Activated CD4-positive, CD25-positive, alpha-beta regulatory T cell treated with anti-CD3 and anti-CD28 coated beads, Interleukin-2, amount 50 U/mL, for 24 hours (primary cell): ENCODE data around the gene AFF3.
"Not testable (repeated sequence)": the region's sequence is repeated elsewhere in the genome, so short reads cannot be mapped to it uniquely, and the experiment has no call there.

Experiments
- ATAC-seq, 2 donors: fragments of 150-1000 bp; cut with Tn5 transposase; one replicate each; pipeline ENCODE4 v1.10.0; 2021; ENCODE audit warnings: mild to moderate bottlenecking in 1 of 2, moderate library complexity in 1 of 2

AFF3 gene

GRCh38 chr2:99776206-99776905 lies 366.0 kb downstream of the AFF3 start:
- no peak for ATAC-seq

- no peak for ATAC-seq
Observed at GRCh38 chr2:99775585-99775984, 366.8 kb downstream of the AFF3 start.

GRCh38 chr2:99773642-99774041 lies 368.7 kb downstream of the AFF3 start:
- not testable (repeated sequence) for ATAC-seq

GRCh38 chr2:99772591-99773331 lies 369.6 kb downstream of the AFF3 start:
- ATAC-seq = no peak

- ATAC-seq = no peak
Observed at GRCh38 chr2:99771681-99772333, 370.6 kb downstream of the AFF3 start.

- ATAC-seq = no peak
Observed at GRCh38 chr2:99770876-99771275, 371.5 kb downstream of the AFF3 start.

GRCh38 chr2:99765731-99766318 lies 376.6 kb downstream of the AFF3 start:
- ATAC-seq = no peak

GRCh38 chr2:99763764-99764163 lies 378.6 kb downstream of the AFF3 start:
- ATAC-seq = no peak

GRCh38 chr2:99762714-99763113 lies 379.7 kb downstream of the AFF3 start:
- no peak for ATAC-seq

- ATAC-seq = no peak
Observed at GRCh38 chr2:99757611-99758114, 384.7 kb downstream of the AFF3 start.

GRCh38 chr2:99756059-99756458 lies 386.3 kb downstream of the AFF3 start:
- ATAC-seq = no peak

GRCh38 chr2:99754210-99754609 lies 388.2 kb downstream of the AFF3 start:
- ATAC-seq = no peak

- no peak for ATAC-seq
Observed at GRCh38 chr2:99753505-99753904, 388.9 kb downstream of the AFF3 start.

GRCh38 chr2:99748344-99748743 lies 394.0 kb downstream of the AFF3 start:
- ATAC-seq = no peak

GRCh38 chr2:99747842-99748241 lies 394.5 kb downstream of the AFF3 start:
- ATAC-seq = no peak

GRCh38 chr2:99743146-99743545 lies 399.2 kb downstream of the AFF3 start:
- no peak for ATAC-seq

- no peak for ATAC-seq
Observed at GRCh38 chr2:99737537-99737936, 404.9 kb downstream of the AFF3 start.

- ATAC-seq = no peak
Observed at GRCh38 chr2:99735753-99736152, 406.6 kb downstream of the AFF3 start.

- not testable (repeated sequence) for ATAC-seq
Observed at GRCh38 chr2:99735314-99735713, 407.1 kb downstream of the AFF3 start.

- no peak for ATAC-seq
Observed at GRCh38 chr2:99734236-99734635, 408.2 kb downstream of the AFF3 start.

GRCh38 chr2:99729104-99730025 lies 413.0 kb downstream of the AFF3 start:
- ATAC-seq = no peak

- no peak for ATAC-seq
Observed at GRCh38 chr2:99728166-99728565, 414.2 kb downstream of the AFF3 start.
